ENCODE results near the gene MAGEF1.

Gene MAGEF1

GRCh38 chr3:184662187-184662586 lies 49.7 kb downstream of the MAGEF1 start:
- DNase-seq (ENCODE audit: low spot score), result no peak
- TF ChIP-seq CTCF (IDR thresholded peaks at IDR 0.05; ENCODE audit: extremely low read depth, missing control alignments), result no peak

- no peak for DNase-seq (ENCODE audit: low spot score)
- TF ChIP-seq CTCF (IDR thresholded peaks at IDR 0.05; ENCODE audit: extremely low read depth, missing control alignments), result no peak
Observed at GRCh38 chr3:184660931-184661330, 50.9 kb downstream of the MAGEF1 start.

All from GM20000 (cell line).